CD4-positive, alpha-beta T cell treated with Interleukin-6 for 4 hours (primary cell): Measurements from ENCODE around the gene MGAT5.

ENCODE experiments used
- DNase-seq: peaks from one replicate; pipeline ENCODE4 v3.0.0-alpha.2; 2020; ENCODE audit warnings: mixed read lengths

Gene MGAT5

DNA sequence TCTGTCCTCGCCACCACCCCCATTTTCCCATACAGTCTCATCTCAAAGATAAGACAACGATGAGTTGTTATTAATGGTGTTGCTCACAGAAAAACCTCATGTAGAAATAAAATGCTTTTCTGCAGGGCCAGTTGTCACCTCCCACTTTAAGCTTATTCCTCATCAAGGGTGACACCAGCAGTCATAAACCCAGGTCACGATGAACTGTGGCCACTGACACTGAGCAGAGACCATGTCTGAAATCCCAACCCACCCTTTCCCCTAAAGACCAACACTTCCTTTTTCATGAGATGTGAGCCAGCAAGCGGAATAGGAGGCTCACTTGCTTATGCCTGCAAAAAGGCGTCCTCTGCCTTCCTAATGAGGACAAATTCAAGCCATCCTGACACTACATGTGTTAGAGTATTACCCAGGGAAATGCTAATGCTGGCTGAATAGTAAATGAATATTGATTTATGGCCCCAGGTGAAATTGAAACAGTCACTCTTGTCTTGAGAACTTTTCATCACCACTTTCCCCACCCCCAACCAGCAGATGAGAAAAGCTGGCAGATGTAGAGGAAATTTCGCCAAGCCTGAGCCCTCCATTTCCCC is 228.4 kb downstream of the MGAT5 start:
- DNase-seq = no peak

DNA sequence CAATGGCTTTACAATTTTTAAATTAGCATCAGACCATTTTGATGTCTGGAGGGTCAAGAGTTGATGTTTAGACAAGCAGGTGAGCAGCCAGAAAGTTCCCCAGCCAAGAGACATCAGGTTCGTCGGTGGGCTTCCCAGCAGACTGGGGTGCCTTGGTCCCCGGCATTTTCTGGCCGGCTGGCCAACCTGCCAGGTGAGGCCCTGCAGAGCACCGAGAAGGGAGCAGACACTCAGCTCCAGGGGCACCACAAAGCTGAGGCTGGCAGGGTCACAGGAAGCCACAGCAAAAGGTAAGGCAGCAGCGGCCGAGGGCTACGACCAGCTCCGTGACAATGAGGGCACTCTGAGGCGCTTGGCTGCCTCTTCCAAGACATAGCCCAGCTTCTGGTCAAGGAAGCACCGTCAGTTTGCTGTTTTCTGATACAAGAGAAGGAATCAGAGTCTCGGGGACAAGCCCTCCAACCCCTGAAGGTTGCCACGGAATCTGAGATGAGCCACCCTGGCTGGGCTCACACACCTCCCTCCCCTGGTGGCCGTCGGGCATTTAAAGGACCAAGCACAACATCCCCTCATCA is 229.0 kb downstream of the MGAT5 start:
- DNase-seq = no peak

DNA sequence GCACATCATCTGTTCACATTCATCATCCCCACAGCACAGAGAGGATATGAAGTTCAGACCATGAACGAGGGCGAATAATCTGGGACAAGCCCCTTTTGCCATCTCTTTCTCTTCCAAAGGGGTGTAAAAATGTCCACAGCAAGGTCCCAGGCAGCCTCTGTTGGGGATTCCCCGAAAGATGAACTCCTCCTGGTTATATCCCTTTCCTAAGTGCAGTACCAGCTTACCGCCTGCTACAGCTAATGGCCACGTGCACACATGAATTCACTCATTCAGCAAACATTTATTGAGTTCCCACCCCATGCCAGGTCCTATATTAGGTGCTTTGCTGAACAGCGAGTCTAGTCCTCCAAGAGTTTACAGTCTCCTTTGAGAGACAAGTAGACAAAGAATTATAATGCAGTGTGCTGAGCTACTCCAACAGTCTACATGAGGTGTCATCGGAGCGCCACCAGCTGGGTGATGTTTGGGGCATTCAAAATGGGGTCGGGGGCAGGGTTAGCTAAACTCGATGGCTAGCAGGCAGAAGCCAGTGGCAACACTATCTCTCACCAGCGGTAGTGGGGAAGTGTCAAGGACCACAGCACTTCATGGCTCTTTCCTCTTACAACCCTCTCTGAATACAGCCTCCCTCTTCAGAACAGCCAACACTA is 236.0 kb downstream of the MGAT5 start:
- DNase-seq = no peak

DNA sequence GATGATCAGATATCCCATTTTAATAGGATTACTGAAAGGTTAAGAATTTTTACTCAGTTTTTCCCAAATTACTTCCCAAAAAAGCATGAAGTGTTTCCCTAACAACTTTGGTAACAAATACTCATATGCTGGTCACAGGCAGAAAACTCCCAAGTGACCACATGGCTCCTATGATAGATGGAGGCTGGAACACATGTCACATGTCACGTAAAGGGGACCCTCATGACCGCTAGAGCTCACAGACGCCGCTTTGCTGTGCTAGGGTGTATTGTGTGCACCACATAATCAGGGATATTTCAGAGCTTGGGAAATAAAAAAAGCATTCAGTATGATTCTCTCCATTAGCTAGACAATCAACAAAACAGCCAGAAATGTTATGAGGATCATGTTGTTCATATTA is 236.7 kb downstream of the MGAT5 start:
- DNase-seq = no peak

DNA sequence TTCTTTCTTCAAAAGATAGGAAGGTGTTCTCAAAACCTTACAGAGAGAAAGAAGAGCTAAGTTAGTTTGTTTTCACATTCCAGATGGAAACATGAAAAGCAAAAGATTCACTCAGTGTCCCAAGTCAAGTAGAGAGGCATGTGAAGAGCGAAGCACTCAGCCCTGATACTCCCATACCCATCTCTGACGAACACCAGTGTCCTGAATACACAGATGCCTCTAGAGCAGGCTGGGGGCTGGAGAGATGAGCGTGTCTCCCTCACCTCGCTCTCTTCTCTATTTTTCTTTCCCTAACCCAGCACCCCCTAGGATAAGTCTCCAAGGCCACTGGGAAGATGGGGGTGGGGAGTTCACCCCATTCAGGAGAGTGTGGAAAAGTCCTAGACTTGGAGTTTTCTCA is 237.2 kb downstream of the MGAT5 start:
- no peak for DNase-seq

DNA sequence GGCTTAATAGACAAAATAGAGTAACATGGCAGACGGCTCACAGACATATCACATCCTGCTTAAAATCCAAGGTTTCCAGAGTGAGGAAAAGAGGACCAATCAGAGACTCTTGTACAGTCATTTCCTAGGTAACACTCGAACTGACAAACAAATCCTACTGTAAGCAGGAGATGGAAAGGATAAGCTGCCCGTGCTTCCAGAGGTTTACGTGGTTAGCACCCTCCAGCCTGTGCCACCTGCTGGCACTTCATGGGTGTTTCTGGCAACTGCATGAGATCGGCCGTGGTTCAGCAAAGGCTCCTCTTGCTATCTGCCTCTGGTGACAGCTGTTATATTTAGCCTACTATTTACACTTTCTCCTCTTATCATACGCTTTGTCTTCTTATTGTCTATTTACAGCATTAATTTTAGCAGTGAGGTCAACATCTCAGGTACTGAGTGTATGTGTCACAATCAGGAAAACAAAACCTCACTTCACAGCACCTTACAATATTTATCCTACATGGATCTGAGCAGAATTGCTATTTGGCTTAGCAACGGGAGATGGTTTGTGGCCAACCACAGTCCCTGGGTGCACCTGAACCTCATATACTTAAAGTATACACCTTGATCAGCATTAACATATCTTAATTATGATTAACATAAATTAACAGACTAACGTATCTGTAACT is 238.0 kb downstream of the MGAT5 start:
- no peak for DNase-seq

DNA sequence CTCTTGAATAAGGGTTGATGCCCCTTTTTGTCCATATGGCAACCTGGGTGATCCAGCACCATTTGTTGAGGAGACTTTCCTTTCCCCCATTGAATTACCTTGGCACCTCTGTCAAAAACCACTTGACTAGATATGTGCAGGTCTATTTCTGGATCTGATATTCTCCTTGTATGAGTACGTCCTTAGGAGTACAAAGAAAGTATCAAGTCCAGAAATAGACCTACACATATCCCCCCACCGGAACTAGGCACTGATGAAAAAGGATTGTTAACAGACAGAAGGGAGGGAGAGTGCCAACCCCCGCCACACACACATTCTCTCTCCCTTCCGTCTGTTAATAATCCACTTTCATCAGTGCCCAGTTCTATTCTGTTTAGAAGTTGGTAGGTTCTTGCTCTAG is 239.9 kb downstream of the MGAT5 start:
- DNase-seq = no peak

DNA sequence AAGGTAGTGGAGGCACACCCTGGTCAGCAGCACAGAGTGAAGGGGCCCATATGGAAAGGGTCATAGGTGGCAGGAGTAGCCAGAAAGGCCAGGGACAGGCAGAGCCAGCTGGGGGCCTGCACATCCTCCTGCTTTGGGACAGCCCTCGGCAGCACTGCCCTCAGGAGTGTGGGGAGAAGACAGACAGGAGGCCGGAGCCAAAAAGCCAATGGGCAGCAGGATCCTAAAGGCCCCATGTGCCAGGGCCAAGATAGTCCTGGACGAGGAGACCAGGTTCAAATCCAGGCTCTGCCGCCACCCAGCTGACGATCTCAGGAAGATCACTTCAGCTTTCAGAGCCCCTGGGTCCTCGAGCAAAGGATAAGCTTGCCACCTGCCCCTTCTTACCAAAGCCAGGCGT is 244.8 kb downstream of the MGAT5 start:
- no peak for DNase-seq

DNA sequence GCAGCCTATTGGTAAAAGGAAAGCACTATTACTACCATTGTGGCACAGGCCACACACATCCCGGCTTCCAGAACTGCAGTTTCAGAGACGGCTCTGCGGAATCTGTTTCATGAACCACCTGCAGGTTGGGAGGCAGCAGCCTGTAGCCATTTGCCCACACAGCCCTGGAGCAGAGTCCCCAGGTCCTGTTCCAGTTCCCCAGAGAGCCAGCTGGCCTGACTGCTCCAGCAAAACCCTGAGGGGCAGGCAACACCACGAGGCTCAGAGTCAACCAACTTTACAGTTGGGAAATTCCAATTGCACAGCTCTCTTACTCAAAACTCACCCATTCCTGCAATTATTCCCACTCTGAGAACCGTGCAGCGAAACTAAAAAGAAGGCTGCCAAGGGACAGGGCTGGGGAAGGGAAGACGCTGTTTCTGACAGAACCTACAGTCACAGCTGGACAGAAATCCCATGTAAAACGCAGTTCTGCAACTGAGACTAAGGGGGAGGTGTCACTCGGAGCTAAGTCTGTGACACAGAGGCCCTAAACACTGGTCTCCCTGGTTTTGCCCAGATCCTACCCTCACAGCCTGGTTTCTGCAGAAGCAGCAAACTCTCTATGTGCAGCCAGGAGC is 245.5 kb downstream of the MGAT5 start:
- DNase-seq = no peak

DNA sequence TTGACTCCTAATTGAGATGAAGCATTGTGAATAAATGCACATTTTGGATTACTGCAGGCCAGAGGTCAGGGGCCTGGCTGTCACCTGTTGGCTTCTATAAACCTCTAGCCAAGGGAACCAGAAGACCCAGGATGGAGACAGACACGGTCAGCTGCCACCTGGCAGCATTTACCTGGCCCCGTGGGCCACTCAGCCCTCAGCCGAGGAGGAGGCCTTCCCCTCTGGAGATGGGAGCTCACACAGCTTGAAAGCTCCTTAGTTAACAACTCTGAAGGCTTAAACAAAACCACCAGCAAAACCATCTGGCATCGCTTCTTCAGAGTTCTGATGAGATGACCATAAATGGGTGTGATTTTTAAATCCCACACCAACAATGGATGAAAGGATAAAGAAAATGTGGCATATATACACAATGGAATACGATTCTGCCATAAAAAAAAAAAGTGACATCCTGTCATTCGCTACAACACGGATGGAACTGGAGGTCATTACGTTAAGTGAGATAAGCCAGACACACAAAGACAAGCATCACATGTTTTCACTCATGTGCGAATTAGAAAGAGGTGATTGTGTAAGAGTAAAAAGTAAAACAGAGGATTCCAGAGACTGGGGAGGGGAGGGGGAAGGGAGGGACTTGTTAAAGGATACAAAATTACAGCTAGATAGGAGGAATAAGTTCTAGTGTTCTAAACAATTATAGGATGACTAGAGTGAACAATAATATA is 246.5 kb downstream of the MGAT5 start:
- no peak for DNase-seq

DNA sequence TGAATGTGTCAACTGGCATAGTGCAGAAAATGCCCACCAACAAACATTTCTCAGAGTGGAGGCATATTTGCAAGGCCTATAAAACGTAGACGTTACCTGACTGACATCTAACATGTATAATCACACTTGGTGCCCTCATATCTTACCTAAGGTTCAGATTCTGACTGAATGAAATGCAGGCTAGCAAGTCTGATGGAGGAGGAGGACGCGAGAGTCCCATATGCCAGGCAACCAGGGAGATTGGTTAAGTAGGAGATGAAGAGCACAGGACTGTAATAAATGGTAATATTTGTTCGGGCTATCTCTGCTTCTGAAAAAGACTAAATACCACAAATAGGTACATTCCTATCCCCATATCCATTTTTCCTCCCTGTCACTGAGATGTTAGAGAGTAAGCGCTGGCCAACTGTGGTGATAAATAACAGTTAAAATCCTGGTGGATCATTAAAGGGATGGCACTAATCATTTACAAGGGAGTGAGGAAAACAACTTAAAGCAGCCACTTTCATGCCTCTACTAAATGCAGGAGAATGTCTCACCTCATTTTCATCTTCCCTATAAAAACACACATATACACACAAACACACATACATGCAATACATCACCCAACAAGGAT is 247.7 kb downstream of the MGAT5 start:
- no peak for DNase-seq

DNA sequence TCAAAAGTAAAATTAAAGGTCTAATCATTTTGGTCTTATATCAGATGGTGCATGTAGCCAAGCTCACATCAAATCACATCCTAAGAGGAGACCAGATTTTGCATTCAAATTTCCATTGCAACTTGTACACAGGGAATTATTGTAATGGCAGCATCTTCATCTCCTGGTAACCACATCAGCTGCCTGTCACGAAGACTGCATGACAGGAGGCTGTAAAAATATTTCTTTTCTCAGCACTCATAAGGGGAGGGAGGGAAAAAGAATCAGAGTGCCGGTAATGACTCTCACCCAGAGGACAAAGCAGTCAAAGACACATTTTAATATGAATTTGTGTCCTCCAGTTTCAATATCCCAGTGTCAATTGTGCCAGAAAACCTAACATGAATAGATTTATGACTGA is 248.2 kb downstream of the MGAT5 start:
- DNase-seq = no peak
